H9 (cell line): ENCODE results near the gene RNASE7. TPM values are rescaled to one million over a fixed set of nuclear protein-coding genes. Genes with fewer than 3 reads are reported as not detected.

Experiments
- DNase-seq: peaks from one replicate; pipeline ENCODE4 v3.0.0-alpha.2; 2017
- H2AFZ ChIP-seq: one replicate; pipeline ENCODE4 v1.6.1; 2013; ENCODE audit warnings: mild to moderate bottlenecking, low read length, control low read depth, moderate library complexity
- H2AK5ac ChIP-seq: 2 replicates; pipeline ENCODE4 v1.6.1; 2013; ENCODE audit warnings: low read length, control low read depth, mixed read lengths; ENCODE audit not compliant: insufficient read length
- H2BK120ac ChIP-seq: one replicate; pipeline ENCODE4 v1.6.1; 2013; ENCODE audit warnings: low read depth, mild to moderate bottlenecking, low read length, control low read depth, inconsistent platforms; ENCODE audit not compliant: poor library complexity, severe bottlenecking
- H2BK12ac ChIP-seq: 2 replicates; pipeline ENCODE4 v1.6.1; 2013; ENCODE audit warnings: low read length, control low read depth, mixed read lengths, low read depth; ENCODE audit not compliant: insufficient read length
- H2BK15ac ChIP-seq: 2 replicates; pipeline ENCODE4 v1.6.1; 2013; ENCODE audit warnings: low read depth, low read length, control low read depth
- H2BK20ac ChIP-seq: one replicate; pipeline ENCODE4 v1.6.1; 2013; ENCODE audit warnings: low read depth, mild to moderate bottlenecking, low read length, control low read depth, inconsistent platforms; ENCODE audit not compliant: poor library complexity, severe bottlenecking
- H2BK5ac ChIP-seq: 2 replicates; pipeline ENCODE4 v1.6.1; 2013; ENCODE audit warnings: low read length, control low read depth, mixed read lengths; ENCODE audit not compliant: insufficient read length
- H3K14ac ChIP-seq: 2 replicates; pipeline ENCODE4 v1.6.1; 2013; ENCODE audit warnings: low read length, control low read depth; ENCODE audit not compliant: insufficient read depth
- H3K18ac ChIP-seq: 2 replicates; pipeline ENCODE4 v1.6.1; 2013; ENCODE audit warnings: low read depth, mild to moderate bottlenecking, mixed read lengths, low read length, control low read depth; ENCODE audit not compliant: insufficient read length
- H3K23ac ChIP-seq: 2 replicates; pipeline ENCODE4 v1.6.1; 2013; ENCODE audit warnings: low read length, control low read depth, mixed read lengths, low read depth; ENCODE audit not compliant: insufficient read length
- H3K23me2 ChIP-seq: 2 replicates; pipeline ENCODE4 v1.6.1; 2013; ENCODE audit warnings: low read depth, mild to moderate bottlenecking, mixed read lengths, low read length, control low read depth; ENCODE audit not compliant: insufficient read length, poor library complexity, severe bottlenecking
- H3K27ac ChIP-seq: 2 replicates; pipeline ENCODE4 v1.5.1; 2013; ENCODE audit warnings: low read length, control low read depth, mixed read lengths, low read depth; ENCODE audit not compliant: insufficient read length
- H3K27me3 ChIP-seq: 2 replicates; pipeline ENCODE4 v1.6.1; 2013; ENCODE audit warnings: low read length, control low read depth, inconsistent platforms; ENCODE audit not compliant: insufficient read depth
- H3K4ac ChIP-seq: 2 replicates; pipeline ENCODE4 v1.6.1; 2013; ENCODE audit warnings: low read depth, mild to moderate bottlenecking, control low read depth, inconsistent platforms, low read length, moderate library complexity
- H3K4me1 ChIP-seq: 2 replicates; pipeline ENCODE4 v1.6.1; 2013; ENCODE audit warnings: low read length, control low read depth, inconsistent platforms; ENCODE audit not compliant: insufficient read depth
- H3K4me2 ChIP-seq: 2 replicates; pipeline ENCODE4 v1.6.1; 2013; ENCODE audit warnings: low read length, control low read depth, mixed read lengths; ENCODE audit not compliant: insufficient read length, insufficient read depth
- H3K56ac ChIP-seq: 2 replicates; pipeline ENCODE4 v1.6.1; 2013; ENCODE audit warnings: low read depth, mild to moderate bottlenecking, mixed read lengths, low read length, control low read depth; ENCODE audit not compliant: insufficient read length
- H3K79me1 ChIP-seq: 2 replicates; pipeline ENCODE4 v1.6.1; 2013; ENCODE audit warnings: low read depth, mild to moderate bottlenecking, moderate library complexity, low read length, control low read depth, inconsistent platforms; ENCODE audit not compliant: insufficient read depth, poor library complexity, severe bottlenecking
- H3K79me2 ChIP-seq: 2 replicates; pipeline ENCODE4 v1.6.1; 2013; ENCODE audit warnings: low read length, control low read depth, inconsistent platforms; ENCODE audit not compliant: insufficient read depth
- H3K9ac ChIP-seq: 2 replicates; pipeline ENCODE4 v1.6.1; 2013; ENCODE audit warnings: low read length, control low read depth, mixed read lengths; ENCODE audit not compliant: insufficient read length; ENCODE audit errors: extremely low read depth
- H3K9me3 ChIP-seq: one replicate; pipeline ENCODE4 v1.6.1; 2013; ENCODE audit warnings: low read depth, low read length, inconsistent platforms; ENCODE audit not compliant: control insufficient read depth
- H3T11ph ChIP-seq: one replicate; pipeline ENCODE4 v1.6.1; 2013; ENCODE audit warnings: mild to moderate bottlenecking, low read length, control low read depth, inconsistent platforms
- H4K20me1 ChIP-seq: one replicate; pipeline ENCODE4 v1.6.1; 2013; ENCODE audit not compliant: control insufficient read depth, insufficient read length, insufficient read depth
- H4K5ac ChIP-seq: 2 replicates; pipeline ENCODE4 v1.6.1; 2013; ENCODE audit warnings: low read depth, mild to moderate bottlenecking, mixed read lengths, low read length, control low read depth; ENCODE audit not compliant: insufficient read length
- H4K8ac ChIP-seq: replicated peaks from 2 replicates; pipeline ENCODE4 v1.6.1; 2013; ENCODE audit warnings: low read length, control low read depth, mixed read lengths, low read depth; ENCODE audit not compliant: insufficient read length
- H4K91ac ChIP-seq: 2 replicates; pipeline ENCODE4 v1.6.1; 2013; ENCODE audit warnings: low read depth, mild to moderate bottlenecking, moderate library complexity, mixed read lengths, low read length, control low read depth; ENCODE audit not compliant: insufficient read length
- H3K27ac Mint-ChIP-seq, 3 experiments: 2 replicates in 2 of 3; 3 replicates in 1 of 3; pipeline ENCODE4 v1.8.0; 2020 to 2021; ENCODE audit warnings: mixed read lengths in 3 of 3, mild to moderate bottlenecking in 1 of 3, moderate library complexity in 1 of 3
- H3K27me3 Mint-ChIP-seq: 2 replicates; pipeline ENCODE4 v1.8.0; 2021; ENCODE audit warnings: low read depth, mild to moderate bottlenecking, moderate library complexity, mixed read lengths
- H3K36me3 Mint-ChIP-seq, 3 experiments: 2 replicates in 2 of 3; 3 replicates in 1 of 3; pipeline ENCODE4 v1.8.0; 2020 to 2021; ENCODE audit warnings: low read depth in 3 of 3, mixed read lengths in 3 of 3; ENCODE audit not compliant: insufficient read depth in 1 of 3
- H3K4me1 Mint-ChIP-seq, 2 experiments: 2 replicates each; pipeline ENCODE4 v1.8.0; 2020; ENCODE audit warnings: mixed read lengths in 2 of 2
- H3K4me3 Mint-ChIP-seq, 2 experiments: 2 replicates in 1 of 2; 3 replicates in 1 of 2; pipeline ENCODE4 v1.8.0; 2020 to 2021; ENCODE audit warnings: mild to moderate bottlenecking in 2 of 2, mixed read lengths in 2 of 2, moderate library complexity in 1 of 2
- H3K9me3 Mint-ChIP-seq, 2 experiments: 2 replicates in 1 of 2; 3 replicates in 1 of 2; pipeline ENCODE4 v1.8.0; 2020; ENCODE audit warnings: mild to moderate bottlenecking in 2 of 2, mixed read lengths in 2 of 2, moderate library complexity in 1 of 2
- CTCF ChIP-seq: fragments of 200-600 bp; sonication (generic); conservative IDR thresholded peaks from 3 replicates; pipeline ENCODE4 v1.8.0; 2021; ENCODE audit warnings: antibody characterized with exemption, mild to moderate bottlenecking
- WGBS: extraction: QIAGEN DNeasy Blood & Tissue Kit; methylation state at CpG from one replicate; pipeline ENCODE4 v1.1.7; 2013; ENCODE audit warnings: missing lambda C conversion rate, low lambda C conversion rate, mixed read lengths; ENCODE audit not compliant: insufficient read length; ENCODE audit errors: extremely low coverage; 5-methylcytosine and 5-hydroxymethylcytosine counted together
- total RNA-seq: library from RNA; stranded (reverse); gene quantifications from 2 replicates; pipeline ENCODE4 v1.2.1, GENCODE V29; 2021

Gene RNASE7
- total RNA-seq, 1 experiment from 2014 or later = not detected

GRCh38 chr14:21029917-21030316 lies 12.2 kb upstream of the RNASE7 start, which contains the start of gene TPPP2:
Gene TPPP2 (plus strand): TSS chr14:21030217. CDS start chr14:21030582, 365 bp downstream.
- WGBS = no CpG with 5 or more reads among the region's 5 CpGs

More at GRCh38 chr14:21029917-21030316, 12.2 kb upstream of the RNASE7 start, which contains the start of gene TPPP2:
- DNase-seq = no peak
- H2BK5ac ChIP-seq = no peak within 1 kb of the TSS
- H3K4me3 Mint-ChIP-seq = no peak within 1 kb of the TSS
- no peaks in the 10 kb centered on the region for H3K79me1 ChIP-seq
- no peak within 1 kb of the TSS for H3K4me2 ChIP-seq
- no peak within 1 kb of the TSS for H4K5ac ChIP-seq
- H3K27me3 ChIP-seq = no peaks in the 10 kb centered on the region; the same call in 1 of the 2 replicates
- peaks cover 57% of the 10 kb centered on the region for H3K27me3 Mint-ChIP-seq
- H3K9me3 ChIP-seq = no peaks in the 10 kb centered on the region
- H3T11ph ChIP-seq = no peak within 1 kb of the TSS
- no peaks in the 10 kb centered on the region for H4K20me1 ChIP-seq
- no peak within 1 kb of the TSS for H4K91ac ChIP-seq
- no peak within 1 kb of the TSS for H4K8ac ChIP-seq
- peaks cover 14 to 17% of the 10 kb centered on the region in 2 experiments for H3K4me1 Mint-ChIP-seq
- no peak for TF ChIP-seq CTCF
- no peak within 1 kb of the TSS for H2BK15ac ChIP-seq
- no peak within 1 kb of the TSS for H2AFZ ChIP-seq
- no peak within 1 kb of the TSS for H2BK12ac ChIP-seq
- no peak within 1 kb of the TSS for H3K27ac Mint-ChIP-seq
- H3K23ac ChIP-seq = no peak within 1 kb of the TSS
- no peaks in the 10 kb centered on the region for H3K79me2 ChIP-seq
- H3K27ac ChIP-seq = no peak within 1 kb of the TSS
- no peak within 1 kb of the TSS for H3K4ac ChIP-seq
- no peak within 1 kb of the TSS for H3K18ac ChIP-seq
- no peaks in the 10 kb centered on the region for H3K36me3 Mint-ChIP-seq
- peaks cover 4% of the 10 kb centered on the region for H3K23me2 ChIP-seq
- no peak within 1 kb of the TSS for H2BK120ac ChIP-seq
- no peak within 1 kb of the TSS for H2AK5ac ChIP-seq
- H3K56ac ChIP-seq = no peak within 1 kb of the TSS
- H3K9ac ChIP-seq = no peak within 1 kb of the TSS
- H2BK20ac ChIP-seq = no peak within 1 kb of the TSS
- no peak within 1 kb of the TSS for H3K14ac ChIP-seq
- H3K4me1 ChIP-seq = peaks cover 4% of the 10 kb centered on the region; the same call in 1 of the 2 replicates
- no peaks in the 10 kb centered on the region for H3K9me3 Mint-ChIP-seq
